ENCODE data around the gene CCDC187.

DNA sequence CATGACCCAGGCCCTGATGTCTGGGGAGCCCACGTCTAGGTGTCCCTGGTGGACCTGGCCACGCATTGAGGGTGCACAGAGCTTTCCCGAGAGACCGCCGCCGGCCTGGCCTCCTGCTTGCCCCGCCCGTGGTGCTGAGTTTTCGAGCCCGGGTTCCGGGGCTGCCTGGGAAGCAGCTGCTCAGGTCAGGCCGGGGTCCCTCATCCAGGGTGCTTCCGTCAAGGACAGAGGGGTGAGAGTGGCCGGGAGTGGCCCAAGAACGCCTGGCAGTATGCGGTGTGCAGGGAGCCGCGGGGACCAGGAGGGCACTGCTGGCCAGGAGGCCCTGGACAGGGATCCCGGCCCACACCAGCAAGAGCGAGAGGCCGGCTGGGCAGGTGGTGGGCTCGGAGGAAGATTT is 19.6 kb downstream of the CCDC187 start:
- no peak for TF ChIP-seq EZH2 (IDR thresholded peaks at IDR 0.05; ENCODE audit: low read length)
- TF ChIP-seq, protein P1, sequence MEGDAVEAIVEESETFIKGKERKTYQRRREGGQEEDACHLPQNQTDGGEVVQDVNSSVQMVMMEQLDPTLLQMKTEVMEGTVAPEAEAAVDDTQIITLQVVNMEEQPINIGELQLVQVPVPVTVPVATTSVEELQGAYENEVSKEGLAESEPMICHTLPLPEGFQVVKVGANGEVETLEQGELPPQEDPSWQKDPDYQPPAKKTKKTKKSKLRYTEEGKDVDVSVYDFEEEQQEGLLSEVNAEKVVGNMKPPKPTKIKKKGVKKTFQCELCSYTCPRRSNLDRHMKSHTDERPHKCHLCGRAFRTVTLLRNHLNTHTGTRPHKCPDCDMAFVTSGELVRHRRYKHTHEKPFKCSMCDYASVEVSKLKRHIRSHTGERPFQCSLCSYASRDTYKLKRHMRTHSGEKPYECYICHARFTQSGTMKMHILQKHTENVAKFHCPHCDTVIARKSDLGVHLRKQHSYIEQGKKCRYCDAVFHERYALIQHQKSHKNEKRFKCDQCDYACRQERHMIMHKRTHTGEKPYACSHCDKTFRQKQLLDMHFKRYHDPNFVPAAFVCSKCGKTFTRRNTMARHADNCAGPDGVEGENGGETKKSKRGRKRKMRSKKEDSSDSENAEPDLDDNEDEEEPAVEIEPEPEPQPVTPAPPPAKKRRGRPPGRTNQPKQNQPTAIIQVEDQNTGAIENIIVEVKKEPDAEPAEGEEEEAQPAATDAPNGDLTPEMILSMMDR (optimal IDR thresholded peaks at IDR 0.05 in 1 of 3, IDR thresholded peaks at IDR 0.05 in 1 of 3, conservative IDR thresholded peaks at IDR 0.05 in 1 of 3; ENCODE audit: extremely low read depth in 1 of 3, insufficient read depth in 2 of 3, low read length in 3 of 3) = no peak
